ENCODE data around the gene TMBIM4.

GRCh38 chr12:66199831-66200509 is 30.2 kb upstream of the TMBIM4 start:
- no peak for TF ChIP-seq POLR2A (IDR thresholded peaks at IDR 0.05)
- TF ChIP-seq CTCF (IDR thresholded peaks at IDR 0.05 in 4 of 5, conservative IDR thresholded peaks at IDR 0.05 in 1 of 5): no peak

All from gastrocnemius medialis (tissue), 4 donors.